ENCODE measurements around the gene PLCG1.

PLCG1 gene

DNA sequence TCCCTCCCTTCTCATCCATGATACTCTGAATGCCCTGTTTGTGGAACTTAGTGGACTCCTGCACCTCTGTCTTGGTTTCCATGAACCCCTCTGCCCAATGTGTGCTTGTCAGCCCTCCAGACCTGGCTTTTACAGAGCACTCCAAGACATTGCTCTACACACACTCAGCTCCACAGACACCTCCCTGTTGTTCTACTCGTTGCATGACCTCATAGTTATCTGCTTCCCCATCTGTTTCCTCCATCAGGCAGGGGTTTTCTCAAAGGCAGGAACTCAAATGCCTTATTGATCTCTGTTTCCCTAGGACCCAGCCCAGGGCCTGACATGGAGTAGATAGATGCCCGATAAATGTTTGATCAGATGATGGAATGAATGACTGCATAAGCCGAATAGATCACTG, 13.3 kb downstream of the PLCG1 start:
- Histone ChIP-seq H2AK5ac (ENCODE audit: low read length) (no peak overlapping the region), H3K79me1 (ENCODE audit: low read length) (peaks cover 60% of the 10 kb centered on the region), H3K18ac (ENCODE audit: low read length) (no peak overlapping the region), H3K4me1 (ENCODE audit: control insufficient read depth, low read depth, low read length) (no peaks in the 10 kb centered on the region), H3K4me2 (ENCODE audit: low read length) (no peak overlapping the region), H3K36me3 (ENCODE audit: control insufficient read depth, insufficient read depth, low read length) (no peaks in the 10 kb centered on the region), H3K4ac (ENCODE audit: low read depth, low read length) (no peak overlapping the region), H3K4me3 (ENCODE audit: low read length) (no peak overlapping the region), H4K5ac (ENCODE audit: low read length) (no peak overlapping the region), H3K56ac (ENCODE audit: low read length) (no peak overlapping the region), H3K27ac (ENCODE audit: low read depth, low read length) (no peak overlapping the region), H2BK15ac (replicated peaks; ENCODE audit: low read depth) (no peak overlapping the region), H2BK5ac (ENCODE audit: low read length) (no peak overlapping the region), H3K9ac (ENCODE audit: low read length) (no peak overlapping the region), H2BK120ac (ENCODE audit: low read depth, low read length) (no peak overlapping the region), H3K23ac (ENCODE audit: low read length) (no peak overlapping the region), H3K27me3 (ENCODE audit: insufficient read depth, low read length, poor library complexity) (no peaks in the 10 kb centered on the region), H4K8ac (ENCODE audit: low read depth, low read length) (no peak overlapping the region), H3K79me2 (ENCODE audit: control insufficient read depth, insufficient read depth, low read length) (peaks cover 97% of the 10 kb centered on the region)
- peak; percentile 42 for DNase-seq
- WGBS (ENCODE audit: extremely low coverage, insufficient coverage, low lambda C conversion rate) = no CpG with 5 or more reads among the region's 3 CpGs

DNA sequence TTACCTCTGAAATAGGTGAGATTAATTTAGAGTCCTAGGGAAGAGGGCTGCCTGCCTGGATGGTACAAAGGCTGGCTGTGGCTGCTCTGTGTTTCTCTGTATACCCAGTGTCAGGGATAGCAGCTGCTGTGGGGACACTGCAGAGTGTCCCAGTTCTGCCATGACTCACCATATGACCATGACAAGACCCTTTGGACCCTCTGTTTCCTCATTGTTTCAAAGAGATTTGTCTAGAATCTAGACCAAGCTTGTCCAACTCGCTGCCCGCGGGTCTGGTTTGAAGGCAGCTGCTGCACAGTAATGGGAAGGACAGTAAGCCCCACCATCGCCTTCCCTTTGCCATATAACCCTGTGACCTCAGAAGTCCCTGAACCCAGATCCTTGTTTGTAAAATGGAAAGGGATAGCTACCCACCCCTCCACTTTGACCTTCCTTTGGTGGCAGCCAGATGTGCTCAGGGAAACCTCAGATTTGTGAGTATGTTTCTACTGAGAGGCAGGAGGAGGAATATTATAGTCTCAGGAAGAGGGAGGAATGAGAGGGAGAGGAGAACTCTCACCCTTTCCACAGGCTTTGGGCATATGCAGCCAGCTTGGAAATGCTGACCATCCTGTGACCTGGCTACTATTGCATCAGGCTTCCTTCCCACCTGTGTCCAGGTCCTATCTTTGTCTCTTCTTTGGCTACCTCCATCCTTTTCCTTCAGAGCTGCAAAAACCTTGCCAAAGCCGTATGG, 14.0 kb downstream of the PLCG1 start:
- Histone ChIP-seq H2BK15ac (replicated peaks; ENCODE audit: low read depth) (no peak overlapping the region), H3K4me2 (ENCODE audit: low read length) (no peak overlapping the region), H3K27ac (ENCODE audit: low read depth, low read length) (no peak overlapping the region), H4K8ac (ENCODE audit: low read depth, low read length) (no peak overlapping the region), H3K4me1 (ENCODE audit: control insufficient read depth, low read depth, low read length) (no peaks in the 10 kb centered on the region), H3K4ac (ENCODE audit: low read depth, low read length) (no peak overlapping the region), H3K23ac (ENCODE audit: low read length) (no peak overlapping the region), H3K79me1 (ENCODE audit: low read length) (peaks cover 58% of the 10 kb centered on the region), H3K79me2 (ENCODE audit: control insufficient read depth, insufficient read depth, low read length) (peaks cover 97% of the 10 kb centered on the region), H3K18ac (ENCODE audit: low read length) (no peak overlapping the region), H3K36me3 (ENCODE audit: control insufficient read depth, insufficient read depth, low read length) (no peaks in the 10 kb centered on the region), H2BK120ac (ENCODE audit: low read depth, low read length) (no peak overlapping the region), H3K9ac (ENCODE audit: low read length) (no peak overlapping the region), H4K5ac (ENCODE audit: low read length) (no peak overlapping the region), H2BK5ac (ENCODE audit: low read length) (no peak overlapping the region), H3K56ac (ENCODE audit: low read length) (no peak overlapping the region), H3K27me3 (ENCODE audit: insufficient read depth, low read length, poor library complexity) (no peaks in the 10 kb centered on the region), H3K4me3 (ENCODE audit: low read length) (no peak overlapping the region), H2AK5ac (ENCODE audit: low read length) (no peak overlapping the region)
- WGBS (ENCODE audit: extremely low coverage, insufficient coverage, low lambda C conversion rate) = no CpG with 5 or more reads among the region's 5 CpGs
- no peak for DNase-seq

DNA sequence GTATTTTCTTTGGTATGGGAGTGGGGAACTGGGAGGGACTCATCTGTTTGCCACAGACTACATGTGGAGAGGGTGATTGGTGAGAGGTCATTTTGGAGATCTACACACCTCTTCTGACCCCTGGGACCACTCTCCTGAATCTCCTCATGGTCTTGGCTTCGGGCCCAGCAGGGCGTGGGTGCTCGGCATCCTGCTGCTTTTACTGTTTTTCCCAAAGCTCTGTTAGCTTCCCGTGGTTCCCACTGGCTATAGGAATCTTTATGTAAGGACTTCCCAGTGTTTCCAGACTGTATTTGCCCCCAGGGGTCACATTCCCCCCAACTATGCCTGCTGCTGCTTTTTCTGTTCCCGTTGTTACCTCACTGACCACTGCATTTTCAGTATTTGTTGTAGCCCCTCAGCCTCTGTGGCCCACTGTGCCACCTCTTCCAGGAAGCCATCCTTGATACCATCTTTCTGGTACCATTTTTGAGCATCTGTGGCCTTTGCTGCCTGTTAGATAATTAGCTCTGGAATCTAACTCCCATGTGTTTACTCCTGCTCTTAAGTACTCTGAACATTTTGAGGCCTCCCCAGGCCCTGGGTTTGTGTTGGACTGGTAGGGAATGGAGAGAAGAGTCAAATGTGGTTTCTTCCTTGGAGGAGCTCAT, 14.9 kb downstream of the PLCG1 start:
- no peak overlapping the region for H3K4ac ChIP-seq (ENCODE audit: low read depth, low read length)
- WGBS (ENCODE audit: extremely low coverage, insufficient coverage, low lambda C conversion rate) = no CpG with 5 or more reads among the region's 5 CpGs
- H3K9ac ChIP-seq (ENCODE audit: low read length) = no peak overlapping the region
- H2BK15ac ChIP-seq (replicated peaks; ENCODE audit: low read depth) = no peak overlapping the region
- no peak overlapping the region for H3K4me3 ChIP-seq (ENCODE audit: low read length)
- H3K56ac ChIP-seq (ENCODE audit: low read length) = no peak overlapping the region
- H3K79me2 ChIP-seq (ENCODE audit: control insufficient read depth, insufficient read depth, low read length) = peaks cover 97% of the 10 kb centered on the region
- no peak overlapping the region for H3K18ac ChIP-seq (ENCODE audit: low read length)
- peak overlapping the region; percentile 33 for H3K23ac ChIP-seq (ENCODE audit: low read length)
- no peaks in the 10 kb centered on the region for H3K4me1 ChIP-seq (ENCODE audit: control insufficient read depth, low read depth, low read length)
- H3K27ac ChIP-seq (ENCODE audit: low read depth, low read length) = no peak overlapping the region
- H2BK120ac ChIP-seq (ENCODE audit: low read depth, low read length) = no peak overlapping the region
- H3K27me3 ChIP-seq (ENCODE audit: insufficient read depth, low read length, poor library complexity) = no peaks in the 10 kb centered on the region
- H4K5ac ChIP-seq (ENCODE audit: low read length) = no peak overlapping the region
- DNase-seq = no peak
- no peak overlapping the region for H3K4me2 ChIP-seq (ENCODE audit: low read length)
- no peak overlapping the region for H2AK5ac ChIP-seq (ENCODE audit: low read length)
- H3K79me1 ChIP-seq (ENCODE audit: low read length) = peaks cover 52% of the 10 kb centered on the region
- no peaks in the 10 kb centered on the region for H3K36me3 ChIP-seq (ENCODE audit: control insufficient read depth, insufficient read depth, low read length)
- no peak overlapping the region for H4K8ac ChIP-seq (ENCODE audit: low read depth, low read length)
- H2BK5ac ChIP-seq (ENCODE audit: low read length) = no peak overlapping the region

DNA sequence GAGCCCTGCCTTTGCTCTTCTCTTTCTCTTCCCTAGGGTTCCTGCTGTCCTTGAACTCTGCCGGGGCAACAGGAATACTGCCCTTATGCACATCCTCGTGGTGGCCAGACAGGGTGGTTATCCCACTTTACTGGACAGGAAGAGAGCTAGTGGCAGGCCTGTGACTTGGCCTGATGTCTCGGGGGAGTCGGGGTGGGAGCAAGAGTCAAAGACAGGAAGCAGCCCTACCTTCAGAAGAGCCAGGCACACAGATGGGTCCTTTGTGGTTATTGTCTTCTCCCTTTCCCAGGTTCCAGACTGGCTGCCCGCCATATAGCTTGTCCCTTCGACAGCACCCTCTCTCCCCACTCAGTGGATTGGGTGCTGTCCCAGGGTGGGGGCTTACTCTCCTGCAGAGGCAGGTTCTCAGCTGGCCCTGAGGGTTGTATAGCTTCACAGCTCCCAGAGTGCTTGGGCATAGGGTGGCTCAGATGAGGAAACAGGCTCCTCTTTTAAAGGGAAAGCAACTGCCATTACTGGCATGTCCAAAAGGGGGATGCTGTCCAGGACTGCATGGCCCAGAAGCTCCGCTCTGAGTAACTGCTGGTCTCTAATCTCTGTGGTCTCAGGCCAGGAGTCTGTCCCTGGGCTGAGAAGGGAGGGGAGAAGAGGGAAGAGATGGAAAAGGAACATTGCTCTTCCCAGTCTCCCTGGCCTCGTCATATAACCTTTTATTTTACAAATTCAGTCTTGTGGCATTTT, 17.3 kb downstream of the PLCG1 start:
- no peak overlapping the region for H4K8ac ChIP-seq (ENCODE audit: low read depth, low read length)
- H3K4me1 ChIP-seq (ENCODE audit: control insufficient read depth, low read depth, low read length) = peaks cover 3% of the 10 kb centered on the region
- H3K56ac ChIP-seq (ENCODE audit: low read length) = no peak overlapping the region
- H3K27ac ChIP-seq (ENCODE audit: low read depth, low read length) = no peak overlapping the region
- no peak overlapping the region for H3K9ac ChIP-seq (ENCODE audit: low read length)
- H3K79me2 ChIP-seq (ENCODE audit: control insufficient read depth, insufficient read depth, low read length) = peaks cover 97% of the 10 kb centered on the region
- H3K18ac ChIP-seq (ENCODE audit: low read length) = no peak overlapping the region
- no CpG with 5 or more reads among the region's 8 CpGs for WGBS (ENCODE audit: extremely low coverage, insufficient coverage, low lambda C conversion rate)
- H2BK120ac ChIP-seq (ENCODE audit: low read depth, low read length) = no peak overlapping the region
- H3K79me1 ChIP-seq (ENCODE audit: low read length) = peaks cover 61% of the 10 kb centered on the region
- no peak overlapping the region for H3K4me2 ChIP-seq (ENCODE audit: low read length)
- no peak overlapping the region for H3K4ac ChIP-seq (ENCODE audit: low read depth, low read length)
- no peaks in the 10 kb centered on the region for H3K36me3 ChIP-seq (ENCODE audit: control insufficient read depth, insufficient read depth, low read length)
- H2AK5ac ChIP-seq (ENCODE audit: low read length) = no peak overlapping the region
- H2BK15ac ChIP-seq (replicated peaks; ENCODE audit: low read depth) = no peak overlapping the region
- H3K27me3 ChIP-seq (ENCODE audit: insufficient read depth, low read length, poor library complexity) = no peaks in the 10 kb centered on the region
- no peak overlapping the region for H2BK5ac ChIP-seq (ENCODE audit: low read length)
- DNase-seq = no peak
- no peak overlapping the region for H3K4me3 ChIP-seq (ENCODE audit: low read length)
- H3K23ac ChIP-seq (ENCODE audit: low read length) = no peak overlapping the region
- H4K5ac ChIP-seq (ENCODE audit: low read length) = no peak overlapping the region

DNA sequence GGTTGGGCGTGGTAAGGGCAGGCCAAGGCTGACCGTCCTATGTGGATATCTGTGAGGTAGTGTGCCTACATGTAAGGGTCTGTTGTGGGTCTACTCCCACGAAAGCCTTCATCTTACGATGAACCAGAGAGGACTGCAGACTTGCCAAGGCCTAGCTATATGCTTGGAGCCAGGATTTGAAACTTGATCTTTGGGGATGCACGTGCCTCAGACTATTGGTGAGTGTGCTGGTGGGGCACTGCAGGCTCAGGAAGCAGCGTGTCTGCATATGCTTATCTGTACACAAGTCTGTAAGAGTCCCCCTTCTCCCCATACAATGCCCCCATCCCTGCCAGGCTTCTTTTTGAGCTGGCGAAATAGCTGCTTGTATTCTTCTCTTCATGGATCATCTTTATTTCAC, 17.9 kb downstream of the PLCG1 start:
- no peak overlapping the region for H3K4ac ChIP-seq (ENCODE audit: low read depth, low read length)
- no peak overlapping the region for H2BK120ac ChIP-seq (ENCODE audit: low read depth, low read length)
- no peak for DNase-seq
- no peaks in the 10 kb centered on the region for H3K27me3 ChIP-seq (ENCODE audit: insufficient read depth, low read length, poor library complexity)
- no peak overlapping the region for H3K56ac ChIP-seq (ENCODE audit: low read length)
- H3K9ac ChIP-seq (ENCODE audit: low read length) = no peak overlapping the region
- WGBS (ENCODE audit: extremely low coverage, insufficient coverage, low lambda C conversion rate) = no CpG with 5 or more reads among the region's 7 CpGs
- H3K23ac ChIP-seq (ENCODE audit: low read length) = no peak overlapping the region
- H2AK5ac ChIP-seq (ENCODE audit: low read length) = no peak overlapping the region
- no peak overlapping the region for H2BK15ac ChIP-seq (replicated peaks; ENCODE audit: low read depth)
- H4K5ac ChIP-seq (ENCODE audit: low read length) = no peak overlapping the region
- H3K36me3 ChIP-seq (ENCODE audit: control insufficient read depth, insufficient read depth, low read length) = no peaks in the 10 kb centered on the region
- no peak overlapping the region for H3K18ac ChIP-seq (ENCODE audit: low read length)
- H3K79me2 ChIP-seq (ENCODE audit: control insufficient read depth, insufficient read depth, low read length) = peaks cover 93% of the 10 kb centered on the region
- H3K4me2 ChIP-seq (ENCODE audit: low read length) = no peak overlapping the region
- H3K27ac ChIP-seq (ENCODE audit: low read depth, low read length) = no peak overlapping the region
- peaks cover 3% of the 10 kb centered on the region for H3K4me1 ChIP-seq (ENCODE audit: control insufficient read depth, low read depth, low read length)
- H2BK5ac ChIP-seq (ENCODE audit: low read length) = no peak overlapping the region
- no peak overlapping the region for H3K4me3 ChIP-seq (ENCODE audit: low read length)
- H3K79me1 ChIP-seq (ENCODE audit: low read length) = peaks cover 65% of the 10 kb centered on the region
- H4K8ac ChIP-seq (ENCODE audit: low read depth, low read length) = no peak overlapping the region
